ENCODE measurements around the gene GOLGA8F. TPM values are rescaled to one million over a fixed set of nuclear protein-coding genes. Genes with fewer than 3 reads are reported as not detected.

Gene GOLGA8F
- polyA plus RNA-seq, 1 donor, result not detected

Other genes with a start within 250 kb of the GOLGA8F start
- 42.7 TPM for gene HERC2, start 56.5 kb upstream of the GOLGA8F start, polyA plus RNA-seq
- not detected for gene GOLGA6L24, start 20.6 kb upstream of the GOLGA8F start, polyA plus RNA-seq
- gene GOLGA8G, start 154.3 kb downstream of the GOLGA8F start, polyA plus RNA-seq, result not detected
- gene GOLGA6L25, start 174.9 kb downstream of the GOLGA8F start, polyA plus RNA-seq, result not detected

Data from large intestine (tissue), 1 donor.